NT2/D1 (cell line): ENCODE measurements around the gene GPSM1.

Experiments used
- DNase-seq: peaks from one replicate; pipeline ENCODE4 v3.0.0-alpha.2; 2011; ENCODE audit warnings: low read depth, low spot score
- H3K27me3 ChIP-seq: 2 replicates; pipeline ENCODE4 v1.6.0; 2011; ENCODE audit warnings: mild to moderate bottlenecking; ENCODE audit not compliant: insufficient read length, insufficient read depth
- H3K36me3 ChIP-seq: 2 replicates; pipeline ENCODE4 v1.6.1; 2011; ENCODE audit warnings: mild to moderate bottlenecking, low read length, mixed read lengths; ENCODE audit not compliant: insufficient read depth, insufficient read length
- H3K4me1 ChIP-seq: 2 replicates; pipeline ENCODE4 v1.5.1; 2011; ENCODE audit not compliant: insufficient read depth, insufficient read length
- H3K4me3 ChIP-seq: 2 replicates; pipeline ENCODE4 v1.5.1; 2011; ENCODE audit warnings: low read depth; ENCODE audit not compliant: insufficient read length
- H3K9ac ChIP-seq: 2 replicates; pipeline ENCODE4 v1.6.0; 2011; ENCODE audit warnings: low read depth; ENCODE audit not compliant: insufficient read length
- H3K9me3 ChIP-seq: 2 replicates; pipeline ENCODE4 v1.5.1; 2011; ENCODE audit warnings: mild to moderate bottlenecking, low read length; ENCODE audit not compliant: insufficient read depth
- SUZ12 ChIP-seq: IDR thresholded peaks from 2 replicates; pipeline ENCODE4 v1.6.1; 2011; ENCODE audit not compliant: insufficient read length, insufficient read depth; ENCODE audit errors: extremely low read depth
- YY1 ChIP-seq: IDR thresholded peaks from 2 replicates; pipeline ENCODE4 v1.6.1; 2011; ENCODE audit not compliant: insufficient read length, insufficient read depth
- ZNF274 ChIP-seq: IDR thresholded peaks from 2 replicates; pipeline ENCODE4 v1.6.1; 2011; ENCODE audit warnings: mild to moderate bottlenecking, low read depth, low read length

Gene GPSM1

GRCh38 chr9:136297016-136297691 is 30.2 kb upstream of the GPSM1 start:
- TF ChIP-seq SUZ12 (no peak), ZNF274 (no peak), YY1 (no peak)
- Histone ChIP-seq H3K36me3 (no peaks in the 10 kb centered on the region), H3K9ac (no peak overlapping the region), H3K4me3 (no peak overlapping the region), H3K4me1 (peaks cover 18% of the 10 kb centered on the region), H3K27me3 (no peaks in the 10 kb centered on the region), H3K9me3 (peaks cover 10% of the 10 kb centered on the region; the same call in 1 of the 2 replicates)
- no peak for DNase-seq

GRCh38 chr9:136297766-136298735 is 29.3 kb upstream of the GPSM1 start:
- TF ChIP-seq YY1 (no peak), ZNF274 (no peak), SUZ12 (no peak)
- Histone ChIP-seq H3K27me3 (no peaks in the 10 kb centered on the region), H3K36me3 (no peaks in the 10 kb centered on the region), H3K4me1 (peaks cover 19% of the 10 kb centered on the region), H3K9me3 (peaks cover 9% of the 10 kb centered on the region; the same call in 1 of the 2 replicates), H3K4me3 (no peak overlapping the region), H3K9ac (no peak overlapping the region)
- DNase-seq: no peak

- peaks cover 27% of the 10 kb centered on the region for H3K4me1 ChIP-seq
- H3K27me3 ChIP-seq: no peaks in the 10 kb centered on the region
- H3K9me3 ChIP-seq: no peaks in the 10 kb centered on the region
- H3K9ac ChIP-seq: no peak overlapping the region
- TF ChIP-seq ZNF274 (no peak), YY1 (no peak), SUZ12 (no peak)
- H3K36me3 ChIP-seq: no peaks in the 10 kb centered on the region
- H3K4me3 ChIP-seq: no peak overlapping the region
- no peak for DNase-seq
Observed at GRCh38 chr9:136299116-136299515, 28.2 kb upstream of the GPSM1 start.

GRCh38 chr9:136299541-136299940 is 27.8 kb upstream of the GPSM1 start:
- DNase-seq: no peak
- H3K9me3 ChIP-seq: no peaks in the 10 kb centered on the region
- H3K4me1 ChIP-seq: peaks cover 31% of the 10 kb centered on the region
- H3K36me3 ChIP-seq: no peaks in the 10 kb centered on the region
- no peak overlapping the region for H3K9ac ChIP-seq
- no peaks in the 10 kb centered on the region for H3K27me3 ChIP-seq
- H3K4me3 ChIP-seq: no peak overlapping the region
- TF ChIP-seq ZNF274 (no peak), SUZ12 (no peak)

- no peak overlapping the region for H3K4me3 ChIP-seq
- no peak overlapping the region for H3K9ac ChIP-seq
- H3K4me1 ChIP-seq: peaks cover 31% of the 10 kb centered on the region
- no peak for DNase-seq
- H3K9me3 ChIP-seq: no peaks in the 10 kb centered on the region
- no peaks in the 10 kb centered on the region for H3K36me3 ChIP-seq
- no peaks in the 10 kb centered on the region for H3K27me3 ChIP-seq
- TF ChIP-seq YY1: no peak
- no peak for TF ChIP-seq SUZ12
- no peak for TF ChIP-seq ZNF274
Observed at GRCh38 chr9:136300016-136300545, 27.3 kb upstream of the GPSM1 start.

GRCh38 chr9:136300866-136301265 is 26.5 kb upstream of the GPSM1 start:
- TF ChIP-seq YY1 (no peak), SUZ12 (no peak), ZNF274 (no peak)
- no peak overlapping the region for H3K4me3 ChIP-seq
- no peaks in the 10 kb centered on the region for H3K9me3 ChIP-seq
- H3K36me3 ChIP-seq: no peaks in the 10 kb centered on the region
- no peak for DNase-seq
- H3K27me3 ChIP-seq: no peaks in the 10 kb centered on the region
- no peak overlapping the region for H3K9ac ChIP-seq
- H3K4me1 ChIP-seq: peaks cover 31% of the 10 kb centered on the region

- no peaks in the 10 kb centered on the region for H3K9me3 ChIP-seq
- H3K4me3 ChIP-seq: no peak overlapping the region
- H3K36me3 ChIP-seq: no peaks in the 10 kb centered on the region
- peaks cover 38% of the 10 kb centered on the region for H3K4me1 ChIP-seq
- DNase-seq: no peak
- H3K9ac ChIP-seq: peak overlapping the region; percentile 39
- TF ChIP-seq YY1 (no peak), ZNF274 (no peak), SUZ12 (no peak)
- no peaks in the 10 kb centered on the region for H3K27me3 ChIP-seq
Observed at GRCh38 chr9:136302527-136302926, 24.8 kb upstream of the GPSM1 start.
